ENCODE data around the gene BCAT1.

BCAT1 gene

DNA sequence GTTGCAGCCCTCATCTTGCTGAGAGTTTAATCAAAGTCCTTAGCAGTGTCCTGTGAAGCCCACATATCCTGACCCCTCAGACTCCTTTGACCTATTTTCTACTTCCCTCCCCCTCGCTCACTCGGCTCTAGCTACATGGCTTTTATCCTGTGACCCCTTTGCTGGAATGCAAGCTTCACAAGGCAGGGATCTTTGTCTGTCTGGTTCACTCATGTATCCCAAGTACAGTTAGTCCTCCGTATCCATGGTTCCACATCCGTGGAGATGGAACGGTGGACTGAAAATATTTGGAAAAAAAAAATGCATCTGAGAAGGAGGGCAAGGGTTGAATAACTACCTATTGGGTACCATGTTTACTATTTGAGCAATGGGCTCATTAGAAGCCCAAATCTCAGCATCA, 173.8 kb downstream of the BCAT1 start:
- Mint-ChIP-seq H3K9me3 (no peaks in the 10 kb centered on the region), H3K4me3 (no peak overlapping the region), H3K4me1 (no peaks in the 10 kb centered on the region), H3K27ac (no peak overlapping the region), H3K27me3 (no peaks in the 10 kb centered on the region)
- DNase-seq (no peak), ATAC-seq (no peak)

DNA sequence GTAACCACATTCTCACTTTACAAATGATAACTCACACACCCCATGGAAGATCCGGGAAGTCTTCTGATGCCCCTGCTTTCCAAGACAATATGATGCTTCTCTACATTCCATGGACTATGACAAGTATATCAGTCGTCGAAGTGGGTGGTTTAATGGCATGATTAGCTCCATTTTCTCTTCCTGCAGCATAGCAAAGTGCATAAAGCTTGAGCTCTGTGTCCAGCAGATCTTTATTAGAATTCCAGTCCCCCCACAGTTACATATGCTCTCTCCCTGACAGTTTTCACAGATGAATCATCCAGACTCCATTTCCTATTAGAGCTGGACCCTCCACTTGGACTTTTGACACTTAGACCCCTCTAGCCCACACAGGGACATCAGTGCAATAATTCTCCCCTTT, 174.9 kb downstream of the BCAT1 start:
- no peak overlapping the region for H3K27ac Mint-ChIP-seq
- H3K27me3 Mint-ChIP-seq: no peaks in the 10 kb centered on the region
- ATAC-seq (no peak), DNase-seq (no peak)
- H3K4me3 Mint-ChIP-seq: no peak overlapping the region
- no peaks in the 10 kb centered on the region for H3K9me3 Mint-ChIP-seq
- no peaks in the 10 kb centered on the region for H3K4me1 Mint-ChIP-seq

DNA sequence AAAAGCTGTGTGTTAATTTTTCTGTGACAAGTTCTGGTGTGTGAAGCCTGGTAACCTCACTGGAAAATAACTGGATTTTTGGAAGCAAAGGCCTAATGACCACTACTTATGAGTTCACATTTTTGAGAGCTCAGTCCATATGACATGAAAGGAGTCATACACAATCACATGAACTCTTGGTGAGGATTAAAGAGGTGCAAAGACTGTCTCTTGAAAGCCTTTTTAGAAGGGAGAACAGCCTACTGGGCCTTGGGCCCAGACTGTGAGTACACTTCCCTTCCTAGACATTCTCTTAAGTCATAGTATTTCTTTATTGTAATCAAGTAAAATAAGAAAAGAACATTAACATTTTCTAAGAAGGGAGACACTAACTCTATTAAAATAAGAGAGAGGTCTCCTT, 176.1 kb downstream of the BCAT1 start:
- Mint-ChIP-seq H3K27me3 (no peaks in the 10 kb centered on the region), H3K4me1 (no peaks in the 10 kb centered on the region), H3K9me3 (no peaks in the 10 kb centered on the region), H3K27ac (no peak overlapping the region), H3K4me3 (no peak overlapping the region)
- no peak for ATAC-seq
- DNase-seq: no peak

DNA sequence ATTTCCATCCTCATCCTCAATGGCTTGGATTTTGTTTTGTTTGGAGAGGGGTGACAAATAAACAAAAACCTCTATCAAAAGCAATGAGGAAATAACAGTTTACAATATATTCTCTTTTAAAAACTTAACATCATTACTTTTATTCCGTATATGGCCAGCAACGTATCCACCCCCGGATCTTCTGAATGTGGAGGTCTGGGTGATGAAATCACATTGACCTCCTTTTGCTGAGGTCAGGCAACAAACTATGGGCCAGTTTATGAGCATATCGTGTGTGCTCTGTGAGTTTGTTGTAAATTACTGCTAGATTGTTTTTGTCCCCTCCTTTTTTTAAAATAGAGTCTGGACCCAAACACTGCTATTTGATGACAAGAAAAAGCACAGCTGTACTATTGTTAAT, 178.1 kb downstream of the BCAT1 start:
- H3K9me3 Mint-ChIP-seq: no peaks in the 10 kb centered on the region
- H3K4me3 Mint-ChIP-seq: no peak overlapping the region
- ATAC-seq (no peak), DNase-seq (no peak)
- H3K27ac Mint-ChIP-seq: no peak overlapping the region
- no peaks in the 10 kb centered on the region for H3K4me1 Mint-ChIP-seq
- no peaks in the 10 kb centered on the region for H3K27me3 Mint-ChIP-seq

GRCh38 chr12:24770334-24770733, 178.6 kb downstream of the BCAT1 start:
- ATAC-seq (no peak), DNase-seq (no peak)
- no peaks in the 10 kb centered on the region for H3K9me3 Mint-ChIP-seq
- no peak overlapping the region for H3K4me3 Mint-ChIP-seq
- H3K27ac Mint-ChIP-seq: no peak overlapping the region
- no peaks in the 10 kb centered on the region for H3K4me1 Mint-ChIP-seq
- no peaks in the 10 kb centered on the region for H3K27me3 Mint-ChIP-seq

GRCh38 chr12:24769682-24770081, 179.2 kb downstream of the BCAT1 start:
- H3K4me3 Mint-ChIP-seq: no peak overlapping the region
- H3K4me1 Mint-ChIP-seq: no peaks in the 10 kb centered on the region
- no peak for ATAC-seq
- H3K27me3 Mint-ChIP-seq: no peaks in the 10 kb centered on the region
- no peak for DNase-seq
- no peak overlapping the region for H3K27ac Mint-ChIP-seq
- H3K9me3 Mint-ChIP-seq: no peaks in the 10 kb centered on the region

- H3K4me3 Mint-ChIP-seq: no peak overlapping the region
- ATAC-seq: no peak
These were observed 180.5 kb downstream of the BCAT1 start for GRCh38 chr12:24768415-24768814.

DNA sequence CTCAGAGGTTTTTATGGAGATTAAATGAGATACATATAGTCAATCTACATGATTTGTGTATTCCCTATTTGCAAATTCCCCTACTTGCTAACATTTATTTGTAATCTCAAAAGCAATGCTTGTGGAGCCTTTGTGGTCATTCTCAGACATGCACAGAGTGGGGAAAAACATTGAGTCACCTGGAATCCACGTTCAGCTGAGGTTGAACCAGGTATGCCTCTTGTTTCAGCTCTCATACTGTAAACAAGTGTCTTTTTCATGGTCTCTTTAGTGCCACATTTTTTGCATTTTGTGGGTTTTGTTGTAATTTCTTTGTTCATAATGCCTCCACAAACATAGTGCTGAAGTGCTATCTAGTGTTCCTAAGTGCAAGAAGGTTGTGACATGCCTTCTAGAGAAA, 181.9 kb downstream of the BCAT1 start:
- no peaks in the 10 kb centered on the region for H3K27me3 Mint-ChIP-seq
- H3K4me1 Mint-ChIP-seq: no peaks in the 10 kb centered on the region
- H3K9me3 Mint-ChIP-seq: no peaks in the 10 kb centered on the region
- no peak overlapping the region for H3K27ac Mint-ChIP-seq
- H3K4me3 Mint-ChIP-seq: no peak overlapping the region
- ATAC-seq: peak; percentile 49
- no peak for DNase-seq

More at GRCh38 chr12:24768415-24768814, 180.5 kb downstream of the BCAT1 start:
- DNase-seq: no peak
- Mint-ChIP-seq H3K27ac (no peak overlapping the region), H3K27me3 (no peaks in the 10 kb centered on the region), H3K9me3 (no peaks in the 10 kb centered on the region), H3K4me1 (no peaks in the 10 kb centered on the region)

GRCh38 chr12:24764712-24765111, 184.2 kb downstream of the BCAT1 start:
- Mint-ChIP-seq H3K4me1 (no peaks in the 10 kb centered on the region), H3K4me3 (no peak overlapping the region), H3K27ac (no peak overlapping the region), H3K9me3 (no peaks in the 10 kb centered on the region), H3K27me3 (no peaks in the 10 kb centered on the region)
- DNase-seq: no peak
- ATAC-seq: no peak

GRCh38 chr12:24760606-24761378, 188.1 kb downstream of the BCAT1 start:
- H3K27me3 Mint-ChIP-seq: peaks cover 4% of the 10 kb centered on the region
- H3K4me1 Mint-ChIP-seq: no peaks in the 10 kb centered on the region
- no peak overlapping the region for H3K27ac Mint-ChIP-seq
- no peak for ATAC-seq
- no peak for DNase-seq
- no peak overlapping the region for H3K4me3 Mint-ChIP-seq
- no peaks in the 10 kb centered on the region for H3K9me3 Mint-ChIP-seq

GRCh38 chr12:24760162-24760561, 188.7 kb downstream of the BCAT1 start:
- DNase-seq (no peak), ATAC-seq (no peak)
- no peak overlapping the region for H3K27ac Mint-ChIP-seq
- H3K4me3 Mint-ChIP-seq: no peak overlapping the region
- H3K27me3 Mint-ChIP-seq: peaks cover 5% of the 10 kb centered on the region
- no peaks in the 10 kb centered on the region for H3K4me1 Mint-ChIP-seq
- H3K9me3 Mint-ChIP-seq: no peaks in the 10 kb centered on the region

Measured in stimulated activated naive CD8-positive, alpha-beta T cell treated with anti-CD3 and anti-CD28 coated beads, Interleukin-15, amount 100 ng/mL, for 72 hours (primary cell).